ENCODE data around the gene PNPT1. TPM values are rescaled to one million over a fixed set of nuclear protein-coding genes. Genes with fewer than 3 reads are reported as not detected.
"Not testable (repeated sequence)": the region's sequence is repeated elsewhere in the genome, so short reads cannot be mapped to it uniquely, and the experiment has no call there.

Gene PNPT1
- polyA plus RNA-seq, 2 of the 4 experiments (the other 2 are of a cell fraction) = 49.6 to 65.9 TPM

- ChIA-PET CTCF (interaction anchor here (1.2 kb wide), 1 partner anchor 11 kb away, joined by 5 read pairs; no protein-coding TSS in a partner anchor), POLR2A (interaction anchor here (1.1 kb wide), 1 partner anchor 13 kb away, joined by 4 read pairs; no protein-coding TSS in a partner anchor)
- no peak overlapping the region for H3K27ac ChIP-seq
- ATAC-seq (no peak), DNase-seq (ENCODE audit: low read depth in 1 of 2, low spot score in 1 of 2) (no peak), FAIRE-seq (no peak)
- H3K4me1 ChIP-seq = peaks cover 12% of the 10 kb centered on the region; the same call in 2 of the 3 replicates
- H3K4me2 ChIP-seq = peak overlapping the region; percentile 18; the same call in 1 of the 3 replicates
- TF ChIP-seq KDM1A (IDR thresholded peaks at IDR 0.05; ENCODE audit: low read depth) = no peak
- TF ChIP-seq RCOR1 (IDR thresholded peaks at IDR 0.05; ENCODE audit: low read depth, low read length) = no peak
- TF ChIP-seq NPAS2 (CRISPR knock-in tag; IDR thresholded peaks at IDR 0.05; ENCODE audit: borderline replicate concordance) = no peak
- no peak for TF ChIP-seq JUNB (IDR thresholded peaks at IDR 0.05)
- no peak overlapping the region for H3K4me3 ChIP-seq
- WGBS (ENCODE audit: missing lambda C conversion rate) = 100% methylated on average over 1 of the region's 1 CpG
- no peaks in the 10 kb centered on the region for H3K9me3 ChIP-seq
Measured at GRCh38 chr2:55604027-55604565, 89.5 kb downstream of the PNPT1 start.

GRCh38 chr2:55601849-55602248, 91.8 kb downstream of the PNPT1 start:
- POLR2A ChIA-PET = no interaction called here
- H3K4me3 ChIP-seq = no peak overlapping the region
- no peak overlapping the region for H3K27ac ChIP-seq
- no peak overlapping the region for H3K4me2 ChIP-seq
- FAIRE-seq = no peak
- no peak for DNase-seq (ENCODE audit: low read depth in 1 of 2, low spot score in 1 of 2)
- TF ChIP-seq MAFK (IDR thresholded peaks at IDR 0.05; ENCODE audit: partially characterized antibody) (peak; percentile 79), EHF (CRISPR knock-in tag; IDR thresholded peaks at IDR 0.05) (no peak)
- no peak for ATAC-seq
- no peaks in the 10 kb centered on the region for H3K9me3 ChIP-seq
- CTCF ChIA-PET = interaction anchor here (1.5 kb wide), 1 partner anchor 10 kb away, joined by 4 read pairs; no protein-coding TSS in a partner anchor
- peaks cover 12% of the 10 kb centered on the region; the same call in 2 of the 3 replicates for H3K4me1 ChIP-seq

GRCh38 chr2:55598056-55598795, 95.4 kb downstream of the PNPT1 start:
- Histone ChIP-seq H3K4me2 (no peak overlapping the region), H3K4me3 (no peak overlapping the region), H3K27ac (no peak overlapping the region), H3K4me1 (no peaks in the 10 kb centered on the region), H3K9me3 (no peaks in the 10 kb centered on the region)
- ChIA-PET CTCF (no interaction called here), POLR2A (interaction anchor here (0.6 kb wide), 1 partner anchor 17 kb away, joined by 3 read pairs; no protein-coding TSS in a partner anchor)
- FAIRE-seq = peak; percentile 7
- no peak for DNase-seq (ENCODE audit: low read depth in 1 of 2, low spot score in 1 of 2)
- TF ChIP-seq PHF8 (IDR thresholded peaks at IDR 0.05; ENCODE audit: borderline replicate concordance, low read depth) (no peak), SMC3 (IDR thresholded peaks at IDR 0.05) (no peak), USF2 (IDR thresholded peaks at IDR 0.05) (no peak), MAFK (IDR thresholded peaks at IDR 0.05; ENCODE audit: partially characterized antibody) (no peak), KDM1A (IDR thresholded peaks at IDR 0.05; ENCODE audit: low read depth) (no peak), RNF2 (IDR thresholded peaks at IDR 0.05; ENCODE audit: borderline replicate concordance, low read depth) (no peak), GATA3 (IDR thresholded peaks at IDR 0.05; ENCODE audit: borderline replicate concordance) (no peak), HOXB5 (CRISPR knock-in tag; IDR thresholded peaks at IDR 0.05) (no peak), POLR2A (IDR thresholded peaks at IDR 0.05; ENCODE audit: low read length) (no peak), ZFP36 (IDR thresholded peaks at IDR 0.05; ENCODE audit: borderline replicate concordance, partially characterized antibody) (no peak), CTCF (IDR thresholded peaks at IDR 0.05) (no peak), CHD4 (IDR thresholded peaks at IDR 0.05; ENCODE audit: borderline replicate concordance) (no peak)
- WGBS (ENCODE audit: missing lambda C conversion rate) = 95% methylated on average over 11 of the region's 11 CpGs
- no peak for ATAC-seq

- H3K4me2 ChIP-seq; CTCF ChIA-PET; H3K27ac ChIP-seq; FAIRE-seq; H3K4me1 ChIP-seq; H3K4me3 ChIP-seq; POLR2A ChIA-PET; ATAC-seq; H3K9me3 ChIP-seq; DNase-seq (ENCODE audit: low read depth in 1 of 2, low spot score in 1 of 2): not testable (repeated sequence)
- TF ChIP-seq MAFK (IDR thresholded peaks at IDR 0.05; ENCODE audit: partially characterized antibody) = peak; percentile 63
- 95% methylated on average over 6 of the region's 6 CpGs for WGBS (ENCODE audit: missing lambda C conversion rate)
Measured at GRCh38 chr2:55596795-55597194, 96.8 kb downstream of the PNPT1 start.

Measured in A549 (cell line).